AG09309 (cell line): ENCODE measurements around the gene AGAP1.

Source experiments
- DNase-seq: peaks from one replicate; pipeline ENCODE4 v3.0.0-alpha.2; 2010; ENCODE audit warnings: low read depth
- H3K4me3 ChIP-seq: 2 replicates; pipeline ENCODE4 v1.5.1; 2011; ENCODE audit warnings: mild to moderate bottlenecking, low read depth, low read length, moderate library complexity; ENCODE audit not compliant: control insufficient read depth
- TF ChIP-seq, protein P1 (sequence below): IDR thresholded peaks from 2 replicates; pipeline ENCODE4 v1.5.1; 2011; ENCODE audit warnings: mild to moderate bottlenecking, low read depth, low read length, inconsistent platforms; ENCODE audit not compliant: insufficient read depth, control insufficient read depth; ENCODE audit errors: missing control alignments

AGAP1 gene

DNA sequence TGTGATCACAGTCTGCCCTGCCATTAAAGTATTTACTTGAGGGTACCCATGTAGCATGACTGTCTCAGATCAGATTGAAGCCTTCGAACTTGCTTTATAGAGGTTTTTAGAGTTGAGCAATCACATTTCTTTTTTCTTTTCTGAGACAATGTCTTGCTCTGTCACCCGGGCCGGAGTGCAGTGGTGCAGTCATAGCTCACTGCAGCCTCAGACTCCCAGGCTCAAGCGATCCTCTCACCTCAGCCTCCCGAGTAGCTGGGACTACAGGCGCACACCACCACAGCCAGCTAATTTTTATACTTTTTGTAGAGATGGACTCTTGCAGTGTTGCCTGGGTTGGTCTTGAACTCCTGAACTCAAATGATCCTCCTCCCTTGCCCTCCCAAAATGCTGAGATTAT is 153.4 kb downstream of the AGAP1 start:
- TF ChIP-seq, protein P1, sequence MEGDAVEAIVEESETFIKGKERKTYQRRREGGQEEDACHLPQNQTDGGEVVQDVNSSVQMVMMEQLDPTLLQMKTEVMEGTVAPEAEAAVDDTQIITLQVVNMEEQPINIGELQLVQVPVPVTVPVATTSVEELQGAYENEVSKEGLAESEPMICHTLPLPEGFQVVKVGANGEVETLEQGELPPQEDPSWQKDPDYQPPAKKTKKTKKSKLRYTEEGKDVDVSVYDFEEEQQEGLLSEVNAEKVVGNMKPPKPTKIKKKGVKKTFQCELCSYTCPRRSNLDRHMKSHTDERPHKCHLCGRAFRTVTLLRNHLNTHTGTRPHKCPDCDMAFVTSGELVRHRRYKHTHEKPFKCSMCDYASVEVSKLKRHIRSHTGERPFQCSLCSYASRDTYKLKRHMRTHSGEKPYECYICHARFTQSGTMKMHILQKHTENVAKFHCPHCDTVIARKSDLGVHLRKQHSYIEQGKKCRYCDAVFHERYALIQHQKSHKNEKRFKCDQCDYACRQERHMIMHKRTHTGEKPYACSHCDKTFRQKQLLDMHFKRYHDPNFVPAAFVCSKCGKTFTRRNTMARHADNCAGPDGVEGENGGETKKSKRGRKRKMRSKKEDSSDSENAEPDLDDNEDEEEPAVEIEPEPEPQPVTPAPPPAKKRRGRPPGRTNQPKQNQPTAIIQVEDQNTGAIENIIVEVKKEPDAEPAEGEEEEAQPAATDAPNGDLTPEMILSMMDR, result no peak
- H3K4me3 ChIP-seq, result no peak overlapping the region
- DNase-seq, result no peak

DNA sequence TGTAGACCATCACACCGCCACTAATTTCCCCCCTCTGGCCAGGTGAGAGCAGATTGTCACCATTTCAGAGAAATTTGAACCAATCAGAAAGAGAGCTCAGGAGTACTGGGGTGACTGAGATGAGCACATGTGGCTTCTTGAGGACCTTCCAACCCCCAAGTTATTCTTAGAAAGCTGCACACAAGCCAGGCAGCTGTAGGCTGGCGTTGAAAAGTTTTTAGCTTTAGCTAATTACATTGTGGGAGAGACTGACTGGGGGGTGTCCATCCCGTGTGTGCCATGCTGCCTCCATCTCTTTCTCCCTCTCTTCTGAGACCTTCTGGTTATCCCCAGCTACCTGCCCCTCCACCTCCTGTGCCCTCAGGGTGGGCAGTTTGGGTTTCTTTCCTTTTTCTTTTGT is 154.0 kb downstream of the AGAP1 start:
- TF ChIP-seq, protein P1, result no peak
- H3K4me3 ChIP-seq, result no peak overlapping the region
- DNase-seq, result no peak

DNA sequence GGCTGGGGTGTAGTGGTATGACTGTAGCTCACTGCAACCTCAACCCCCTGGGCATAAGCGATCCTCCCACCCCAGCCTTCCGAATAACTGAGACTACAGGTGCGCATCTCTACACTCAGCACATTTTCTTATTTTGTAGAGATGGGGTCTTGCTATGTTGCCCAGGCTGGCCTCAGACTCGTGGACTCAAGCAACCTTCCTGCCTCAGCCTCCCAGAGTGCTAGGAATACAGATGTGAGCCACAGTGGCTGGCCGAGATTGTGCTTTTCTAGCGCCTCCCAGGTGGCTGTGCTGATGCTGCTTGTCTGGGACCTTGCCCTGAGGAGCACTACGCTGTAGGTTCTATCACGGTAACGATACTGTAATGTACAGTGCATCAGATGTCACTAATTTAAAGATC is 155.6 kb downstream of the AGAP1 start:
- TF ChIP-seq, protein P1, result no peak

GRCh38 chr2:235651643-235652042 is 157.8 kb downstream of the AGAP1 start:
- DNase-seq, result no peak
- H3K4me3 ChIP-seq, result no peak overlapping the region
- TF ChIP-seq, protein P1, result no peak

More for the DNA sequence above, 155.6 kb downstream of the AGAP1 start:
- no peak overlapping the region for H3K4me3 ChIP-seq
- DNase-seq, result no peak

- no peak overlapping the region for H3K4me3 ChIP-seq
- TF ChIP-seq, protein P1, result no peak
- no peak for DNase-seq
Measured at GRCh38 chr2:235654103-235654813, 160.4 kb downstream of the AGAP1 start.

DNA sequence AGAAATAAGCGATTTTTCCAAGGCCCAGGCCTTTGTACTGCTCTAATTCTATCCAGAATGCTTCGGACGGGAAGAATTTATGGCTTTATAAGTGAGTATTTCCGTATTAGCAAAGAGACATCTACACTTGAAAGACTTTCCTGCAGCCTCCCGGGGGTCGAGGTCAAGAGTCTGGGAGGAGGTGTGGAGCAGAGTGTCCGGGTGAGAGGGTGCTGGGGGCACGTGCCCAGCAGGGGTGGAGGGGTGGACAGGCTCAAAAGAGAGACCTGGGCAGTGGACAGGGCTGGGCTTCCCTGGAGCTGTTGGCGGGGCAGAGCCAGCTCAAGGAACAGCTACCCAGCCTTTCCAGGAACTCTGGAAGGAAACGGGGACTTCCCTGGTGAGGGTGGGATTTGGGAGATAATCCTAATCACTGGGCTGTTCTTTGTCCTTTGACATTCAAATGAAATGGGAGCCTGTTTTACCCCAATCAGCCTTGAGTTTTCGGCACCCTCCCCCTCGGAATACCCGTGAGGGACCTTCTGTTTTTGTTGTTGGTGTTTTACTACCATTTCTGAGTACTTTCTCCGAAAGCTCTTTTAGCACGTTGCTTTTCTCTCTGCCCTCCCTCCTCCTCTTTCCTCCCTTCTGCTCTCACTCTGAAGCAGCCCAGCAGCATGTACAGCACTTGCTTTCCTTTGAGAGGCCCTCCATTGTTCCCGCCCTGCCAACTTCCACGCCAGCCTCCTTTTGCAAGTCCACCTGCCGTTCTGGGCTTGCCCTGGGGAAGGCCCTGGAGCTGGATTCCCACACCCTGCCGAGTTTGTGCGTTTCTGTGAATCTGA is 164.7 kb downstream of the AGAP1 start:
- TF ChIP-seq, protein P1, result no peak
- DNase-seq, result no peak
- no peak overlapping the region for H3K4me3 ChIP-seq
